NCI-H2081 treated with DMSO at 0.1 percent for 48 hours (cell line): ENCODE results near the gene C22orf39.

Source experiments
- DNase-seq: peaks from one replicate; lab custom pipeline; 2025; lab: John Stamatoyannopoulos, UW

Gene C22orf39

GRCh38 chr22:19477321-19478044, 30.0 kb upstream of the C22orf39 start:
- no peak for DNase-seq

GRCh38 chr22:19476023-19476422, 28.5 kb upstream of the C22orf39 start:
- DNase-seq, result no peak

GRCh38 chr22:19473578-19473977, 26.1 kb upstream of the C22orf39 start:
- no peak for DNase-seq

- DNase-seq, result no peak
These were observed 24.7 kb upstream of the C22orf39 start for GRCh38 chr22:19472233-19472632.

- DNase-seq, result no peak
These were observed 24.1 kb upstream of the C22orf39 start for GRCh38 chr22:19471572-19471971.

GRCh38 chr22:19470010-19470409, 22.5 kb upstream of the C22orf39 start:
- DNase-seq, result no peak

- no peak for DNase-seq
These were observed 21.9 kb upstream of the C22orf39 start for GRCh38 chr22:19469421-19469820.

GRCh38 chr22:19467912-19468311, 20.4 kb upstream of the C22orf39 start:
- no peak for DNase-seq

- DNase-seq, result no peak
These were observed 19.6 kb upstream of the C22orf39 start for GRCh38 chr22:19466848-19467752.

GRCh38 chr22:19466126-19466716, 18.7 kb upstream of the C22orf39 start:
- DNase-seq, result no peak

GRCh38 chr22:19464975-19465374, 17.5 kb upstream of the C22orf39 start:
- DNase-seq, result no peak

- DNase-seq, result no peak
These were observed 17.0 kb upstream of the C22orf39 start for GRCh38 chr22:19464546-19464945.

- no peak for DNase-seq
These were observed 16.3 kb upstream of the C22orf39 start for GRCh38 chr22:19463491-19464469.

- no peak for DNase-seq
These were observed 15.5 kb upstream of the C22orf39 start for GRCh38 chr22:19463008-19463407.

GRCh38 chr22:19461506-19461905, 14.0 kb upstream of the C22orf39 start:
- DNase-seq, result no peak

GRCh38 chr22:19460036-19460435, 12.5 kb upstream of the C22orf39 start:
- DNase-seq, result no peak

- no peak for DNase-seq
These were observed 10.4 kb upstream of the C22orf39 start for GRCh38 chr22:19457828-19458428.

GRCh38 chr22:19456541-19456940, 9.0 kb upstream of the C22orf39 start:
- DNase-seq, result no peak

GRCh38 chr22:19455585-19456370, 8.3 kb upstream of the C22orf39 start:
- no peak for DNase-seq

GRCh38 chr22:19455033-19455432, 7.5 kb upstream of the C22orf39 start:
- DNase-seq, result no peak
